ENCODE data around the gene ELF5. TPM values are rescaled to one million over a fixed set of nuclear protein-coding genes. Genes with fewer than 3 reads are reported as not detected.
A peak's percentile ranks its signal among the peaks of the same experiment; 100 is the strongest.

Gene ELF5
- total RNA-seq, 1 experiment from 2014 or later, result 0.11 TPM

- intact Hi-C loops (cut with micrococcal nuclease), result no loop called here
- CTCF ChIA-PET, result no interaction called here
These were observed 28.5 kb upstream of the ELF5 start for GRCh38 chr11:34542089-34542488.

GRCh38 chr11:34540870-34541269 lies 27.3 kb upstream of the ELF5 start:
- no peaks in the 10 kb centered on the region for H4K20me1 ChIP-seq (ENCODE audit: low read length)
- no peaks in the 10 kb centered on the region for H3K27me3 ChIP-seq (ENCODE audit: low read length)
- no peaks in the 10 kb centered on the region for H3F3A ChIP-seq (ENCODE audit: low read length, unreplicated experiment)
- no peak overlapping the region for H3K4me2 ChIP-seq (ENCODE audit: low read length)
- no peaks in the 10 kb centered on the region for H3K36me3 ChIP-seq (ENCODE audit: low read depth, low read length)
- H3K4me1 ChIP-seq (ENCODE audit: insufficient read depth, low read length), result peaks cover 9% of the 10 kb centered on the region; the same call in 1 of the 2 replicates
- intact Hi-C loops (cut with micrococcal nuclease), result no loop called here
- no peak overlapping the region for H2AFZ ChIP-seq (ENCODE audit: low read length)
- no peak for TF ChIP-seq CTCF (conservative IDR thresholded peaks at IDR 0.05; ENCODE audit: low read depth, low read length)
- TF ChIP-seq EZH2phosphoT487 (IDR thresholded peaks at IDR 0.05; ENCODE audit: borderline replicate concordance, low read length), result no peak
- TF ChIP-seq EZH2 (IDR thresholded peaks at IDR 0.05; ENCODE audit: low read length, unreplicated experiment), result no peak
- BruUV-seq (replicated peaks), result no TSS peak
- H3K9me3 ChIP-seq (ENCODE audit: low read length), result no peaks in the 10 kb centered on the region
- no peak for DNase-seq
- no peak for ATAC-seq
- H3K9ac ChIP-seq (ENCODE audit: low read length), result no peak overlapping the region
- no peaks in the 10 kb centered on the region for H3K79me2 ChIP-seq (ENCODE audit: low read length)
- POLR2A ChIA-PET (ENCODE audit: unreplicated experiment), result no interaction called here
- CTCF ChIA-PET, result no interaction called here
- no peak overlapping the region for H3K27ac ChIP-seq (ENCODE audit: low read length)
- H3K4me3 ChIP-seq (ENCODE audit: low read length), result no peak overlapping the region
- no peaks in the 10 kb centered on the region for H3K9me2 ChIP-seq (replicated peaks; ENCODE audit: low read length)

More at GRCh38 chr11:34542089-34542488, 28.5 kb upstream of the ELF5 start:
- Histone ChIP-seq H3K36me3 (ENCODE audit: low read depth, low read length) (no peaks in the 10 kb centered on the region), H3K4me3 (ENCODE audit: low read length) (no peak overlapping the region), H3K4me2 (ENCODE audit: low read length) (no peak overlapping the region), H4K20me1 (ENCODE audit: low read length) (no peaks in the 10 kb centered on the region), H3K9me2 (replicated peaks; ENCODE audit: low read length) (no peaks in the 10 kb centered on the region), H3K4me1 (ENCODE audit: insufficient read depth, low read length) (peaks cover 15% of the 10 kb centered on the region; the same call in 1 of the 2 replicates), H2AFZ (ENCODE audit: low read length) (no peak overlapping the region), H3K9me3 (ENCODE audit: low read length) (no peaks in the 10 kb centered on the region), H3K9ac (ENCODE audit: low read length) (no peak overlapping the region), H3F3A (ENCODE audit: low read length, unreplicated experiment) (no peaks in the 10 kb centered on the region), H3K27me3 (ENCODE audit: low read length) (no peaks in the 10 kb centered on the region), H3K79me2 (ENCODE audit: low read length) (no peaks in the 10 kb centered on the region), H3K27ac (ENCODE audit: low read length) (no peak overlapping the region)
- DNase-seq (no peak), ATAC-seq (no peak)
- no TSS peak for BruUV-seq (replicated peaks)
- POLR2A ChIA-PET (ENCODE audit: unreplicated experiment), result no interaction called here
- no peak for TF ChIP-seq EZH2 (IDR thresholded peaks at IDR 0.05; ENCODE audit: low read length, unreplicated experiment)
- no peak for TF ChIP-seq EZH2phosphoT487 (IDR thresholded peaks at IDR 0.05; ENCODE audit: borderline replicate concordance, low read length)
- TF ChIP-seq CTCF (conservative IDR thresholded peaks at IDR 0.05; ENCODE audit: low read depth, low read length), result no peak

GRCh38 chr11:34537636-34538035 lies 24.0 kb upstream of the ELF5 start:
- no peaks in the 10 kb centered on the region for H3F3A ChIP-seq (ENCODE audit: low read length, unreplicated experiment)
- no peak overlapping the region for H2AFZ ChIP-seq (ENCODE audit: low read length)
- H3K9me3 ChIP-seq (ENCODE audit: low read length), result no peaks in the 10 kb centered on the region
- no peaks in the 10 kb centered on the region for H3K79me2 ChIP-seq (ENCODE audit: low read length)
- H3K4me3 ChIP-seq (ENCODE audit: low read length), result no peak overlapping the region
- intact Hi-C loops (cut with micrococcal nuclease), result no loop called here
- H3K4me2 ChIP-seq (ENCODE audit: low read length), result no peak overlapping the region
- no peaks in the 10 kb centered on the region for H3K9me2 ChIP-seq (replicated peaks; ENCODE audit: low read length)
- peak; percentile 63 for DNase-seq
- no peaks in the 10 kb centered on the region for H3K27me3 ChIP-seq (ENCODE audit: low read length)
- no peaks in the 10 kb centered on the region for H4K20me1 ChIP-seq (ENCODE audit: low read length)
- peak; percentile 74 for ATAC-seq
- BruUV-seq (replicated peaks), result no TSS peak
- no peak overlapping the region for H3K27ac ChIP-seq (ENCODE audit: low read length)
- TF ChIP-seq CTCF (conservative IDR thresholded peaks at IDR 0.05; ENCODE audit: low read depth, low read length) (no peak), EZH2phosphoT487 (IDR thresholded peaks at IDR 0.05; ENCODE audit: borderline replicate concordance, low read length) (no peak), EZH2 (IDR thresholded peaks at IDR 0.05; ENCODE audit: low read length, unreplicated experiment) (no peak)
- ChIA-PET CTCF (no interaction called here), POLR2A (ENCODE audit: unreplicated experiment) (no interaction called here)
- H3K9ac ChIP-seq (ENCODE audit: low read length), result no peak overlapping the region
- H3K4me1 ChIP-seq (ENCODE audit: insufficient read depth, low read length), result peaks cover 9% of the 10 kb centered on the region; the same call in 1 of the 2 replicates
- H3K36me3 ChIP-seq (ENCODE audit: low read depth, low read length), result no peaks in the 10 kb centered on the region
